ENCODE data around the gene TACC2. TPM values are rescaled to one million over a fixed set of nuclear protein-coding genes. Genes with fewer than 3 reads are reported as not detected.

Gene TACC2
- total RNA-seq, 1 donor from 2014 or later: 32.2 TPM

GRCh38 chr10:122123186-122123585, 134.2 kb downstream of the TACC2 start:
- Mint-ChIP-seq H3K4me1 (ENCODE audit: unreplicated experiment) (no peaks in the 10 kb centered on the region), H3K9me3 (ENCODE audit: unreplicated experiment) (no peaks in the 10 kb centered on the region), H3K27ac (ENCODE audit: unreplicated experiment) (no peak overlapping the region), H3K36me3 (ENCODE audit: low read depth, unreplicated experiment) (no peaks in the 10 kb centered on the region), H3K4me3 (ENCODE audit: unreplicated experiment) (no peak overlapping the region), H3K27me3 (ENCODE audit: unreplicated experiment) (peaks cover 3% of the 10 kb centered on the region)
- DNase-seq (ENCODE audit: low spot score): no peak
- no peak for TF ChIP-seq CTCF (IDR thresholded peaks at IDR 0.05; ENCODE audit: unreplicated experiment)

- H3K4me1 Mint-ChIP-seq (ENCODE audit: unreplicated experiment): no peaks in the 10 kb centered on the region
These were observed 135.4 kb downstream of the TACC2 start for GRCh38 chr10:122124342-122124741.

GRCh38 chr10:122124808-122125207, 135.8 kb downstream of the TACC2 start:
- no peaks in the 10 kb centered on the region for H3K9me3 Mint-ChIP-seq (ENCODE audit: unreplicated experiment)
- H3K27ac Mint-ChIP-seq (ENCODE audit: unreplicated experiment): no peak overlapping the region
- DNase-seq (ENCODE audit: low spot score): no peak
- H3K4me3 Mint-ChIP-seq (ENCODE audit: unreplicated experiment): no peak overlapping the region
- no peaks in the 10 kb centered on the region for H3K4me1 Mint-ChIP-seq (ENCODE audit: unreplicated experiment)
- no peaks in the 10 kb centered on the region for H3K36me3 Mint-ChIP-seq (ENCODE audit: low read depth, unreplicated experiment)
- H3K27me3 Mint-ChIP-seq (ENCODE audit: unreplicated experiment): peaks cover 3% of the 10 kb centered on the region
- no peak for TF ChIP-seq CTCF (IDR thresholded peaks at IDR 0.05; ENCODE audit: unreplicated experiment)

More at GRCh38 chr10:122124342-122124741, 135.4 kb downstream of the TACC2 start:
- DNase-seq (ENCODE audit: low spot score): no peak
- no peaks in the 10 kb centered on the region for H3K36me3 Mint-ChIP-seq (ENCODE audit: low read depth, unreplicated experiment)
- peaks cover 3% of the 10 kb centered on the region for H3K27me3 Mint-ChIP-seq (ENCODE audit: unreplicated experiment)
- no peaks in the 10 kb centered on the region for H3K9me3 Mint-ChIP-seq (ENCODE audit: unreplicated experiment)
- TF ChIP-seq CTCF (IDR thresholded peaks at IDR 0.05; ENCODE audit: unreplicated experiment): no peak
- H3K4me3 Mint-ChIP-seq (ENCODE audit: unreplicated experiment): no peak overlapping the region
- H3K27ac Mint-ChIP-seq (ENCODE audit: unreplicated experiment): no peak overlapping the region

GRCh38 chr10:122126763-122127659, 138.0 kb downstream of the TACC2 start:
- Mint-ChIP-seq H3K9me3 (ENCODE audit: unreplicated experiment) (no peaks in the 10 kb centered on the region), H3K4me3 (ENCODE audit: unreplicated experiment) (no peak overlapping the region), H3K27ac (ENCODE audit: unreplicated experiment) (no peak overlapping the region)

More at GRCh38 chr10:122126763-122127659, 138.0 kb downstream of the TACC2 start:
- H3K36me3 Mint-ChIP-seq (ENCODE audit: low read depth, unreplicated experiment): no peaks in the 10 kb centered on the region
- H3K4me1 Mint-ChIP-seq (ENCODE audit: unreplicated experiment): no peaks in the 10 kb centered on the region
- TF ChIP-seq CTCF (IDR thresholded peaks at IDR 0.05; ENCODE audit: unreplicated experiment): no peak
- peaks cover 2% of the 10 kb centered on the region for H3K27me3 Mint-ChIP-seq (ENCODE audit: unreplicated experiment)
- no peak for DNase-seq (ENCODE audit: low spot score)
